OCI-LY7 (cell line): ENCODE data around the gene NSMCE3. TPM values are rescaled to one million over a fixed set of nuclear protein-coding genes. Genes with fewer than 3 reads are reported as not detected.

Experiments used
- BruUV-seq: library from RNA; stranded (reverse); fragments of 400-500 nt; replicated peaks from 2 replicates; lab custom pipeline; 2021; lab: Mats Ljungman, UMichigan
- CTCF ChIA-PET: fragments of 300-600 bp; sonication (Branson Sonifier 250); formaldehyde crosslinking; loops from one replicate; lab custom pipeline; 2022; ENCODE audit warnings: antibody characterized with exemption; ENCODE audit not compliant: unreplicated experiment; lab: Charles Lee
- POLR2A ChIA-PET: fragments of 300-600 bp; sonication (Branson Sonifier 250); formaldehyde crosslinking; loops from one replicate; lab custom pipeline; 2022; ENCODE audit warnings: antibody characterized with exemption; lab: Charles Lee
- DNase-seq: peaks from one replicate; pipeline ENCODE4 v3.0.0-alpha.2; 2015; ENCODE audit warnings: low spot score
- H2AFZ ChIP-seq: fragments of 200-600 bp; sonication (generic), shearing (Covaris generic); 2 replicates; pipeline ENCODE4 v1.6.1; 2014; ENCODE audit warnings: mild to moderate bottlenecking, antibody characterized with exemption, low read length, moderate library complexity
- H3K27ac ChIP-seq: fragments of 200-600 bp; sonication (generic); 2 replicates; pipeline ENCODE4 v1.5.1; 2014; ENCODE audit warnings: mixed run types, low read depth, mild to moderate bottlenecking, moderate library complexity, low read length, inconsistent platforms; ENCODE audit not compliant: poor library complexity, severe bottlenecking
- H3K36me3 ChIP-seq: fragments of 200-600 bp; sonication (generic); 2 replicates; pipeline ENCODE4 v1.6.1; 2014; ENCODE audit warnings: mild to moderate bottlenecking, antibody characterized with exemption, low read length, moderate library complexity, mixed read lengths; ENCODE audit not compliant: insufficient read depth
- H3K4me1 ChIP-seq: fragments of 200-600 bp; sonication (generic); 2 replicates; pipeline ENCODE4 v1.5.1; 2014; ENCODE audit warnings: mild to moderate bottlenecking, low read length; ENCODE audit not compliant: insufficient read depth, poor library complexity, severe bottlenecking
- H3K4me2 ChIP-seq: fragments of 200-600 bp; sonication (generic); 2 replicates; pipeline ENCODE4 v1.6.1; 2014; ENCODE audit warnings: mild to moderate bottlenecking, low read length
- H3K4me3 ChIP-seq: fragments of 200-600 bp; sonication (generic); 2 replicates; pipeline ENCODE4 v1.5.1; 2014; ENCODE audit warnings: mild to moderate bottlenecking, low read depth, low read length; ENCODE audit not compliant: poor library complexity, severe bottlenecking
- H3K79me2 ChIP-seq: fragments of 200-600 bp; sonication (generic); 2 replicates; pipeline ENCODE4 v1.6.1; 2016; ENCODE audit warnings: low read depth, mild to moderate bottlenecking, low read length, moderate library complexity, mixed read lengths; ENCODE audit not compliant: insufficient read depth
- H3K9me2 ChIP-seq: fragments of 200-600 bp; sonication (generic); 2 replicates; pipeline ENCODE4 v1.6.1; 2016; ENCODE audit warnings: mild to moderate bottlenecking, low read length, mixed read lengths; ENCODE audit not compliant: insufficient read depth
- H3K9me3 ChIP-seq: fragments of 200-600 bp; sonication (generic); 2 replicates; pipeline ENCODE4 v1.6.1; 2014; ENCODE audit warnings: mild to moderate bottlenecking, mixed run types, low read length, mixed read lengths
- H4K20me1 ChIP-seq: fragments of 200-600 bp; sonication (generic); 2 replicates; pipeline ENCODE4 v1.6.1; 2014; ENCODE audit warnings: mild to moderate bottlenecking, antibody characterized with exemption, low read length, moderate library complexity, mixed read lengths; ENCODE audit not compliant: insufficient read depth
- EZH2phosphoT487 ChIP-seq: fragments of 200-600 bp; sonication (generic); IDR thresholded peaks from 2 replicates; pipeline ENCODE4 v1.6.1; 2018; ENCODE audit warnings: low read depth, borderline replicate concordance, mild to moderate bottlenecking, mixed run types, antibody characterized with exemption, low read length, moderate library complexity, mixed read lengths
- intact Hi-C: fragments of 100-400 bp; cut with micrococcal nuclease; formaldehyde crosslinking; loops from one replicate; pipeline ENCODE4 v1.10.0; 2022; ENCODE audit not compliant: unreplicated experiment
- total RNA-seq, 2 experiments: library from RNA; depleted of rRNA in 1 of 2; stranded (reverse); fragments of >200 nt in 1 of 2; shearing (Covaris generic) in 1 of 2; gene quantifications; 2 replicates each; pipeline ENCODE4 v1.2.3, GENCODE V29; 2014 to 2022
- TF ChIP-seq, protein P1 (sequence below): fragments of 200-600 bp; sonication (generic); conservative IDR thresholded peaks from 2 replicates; pipeline ENCODE4 v1.5.1; 2014; ENCODE audit warnings: mild to moderate bottlenecking, antibody characterized with exemption, low read length, moderate library complexity, mixed read lengths

The NSMCE3 gene
- total RNA-seq, 2 experiments from 2014 or later, result 18.6 to 29.4 TPM

DNA sequence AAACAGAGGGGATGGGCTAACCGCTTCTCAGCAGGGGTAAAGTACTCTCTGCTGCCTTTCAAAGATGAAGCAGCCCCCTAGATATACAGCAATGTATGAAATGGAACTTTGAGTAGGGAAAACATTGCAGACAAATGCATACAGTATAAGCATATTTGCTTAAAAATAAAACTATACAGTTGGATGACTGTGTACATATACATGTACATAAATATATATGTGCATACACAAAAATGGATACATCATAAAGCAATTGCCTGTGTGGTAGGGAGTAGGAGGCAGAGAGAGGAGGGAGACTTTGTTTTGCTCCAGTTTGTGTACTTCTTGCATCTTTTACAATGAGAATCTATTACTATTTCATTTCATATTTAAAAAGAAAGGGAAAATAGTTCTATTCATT, 28.4 kb downstream of the NSMCE3 start:
- Histone ChIP-seq H3K4me3 (no peak overlapping the region), H3K36me3 (no peaks in the 10 kb centered on the region), H3K4me2 (no peak overlapping the region), H4K20me1 (no peaks in the 10 kb centered on the region), H3K79me2 (no peaks in the 10 kb centered on the region), H3K27ac (no peak overlapping the region), H3K9me2 (no peaks in the 10 kb centered on the region), H3K4me1 (no peaks in the 10 kb centered on the region), H3K9me3 (no peaks in the 10 kb centered on the region), H2AFZ (no peak overlapping the region)
- no TSS peak for BruUV-seq
- TF ChIP-seq, protein P1, sequence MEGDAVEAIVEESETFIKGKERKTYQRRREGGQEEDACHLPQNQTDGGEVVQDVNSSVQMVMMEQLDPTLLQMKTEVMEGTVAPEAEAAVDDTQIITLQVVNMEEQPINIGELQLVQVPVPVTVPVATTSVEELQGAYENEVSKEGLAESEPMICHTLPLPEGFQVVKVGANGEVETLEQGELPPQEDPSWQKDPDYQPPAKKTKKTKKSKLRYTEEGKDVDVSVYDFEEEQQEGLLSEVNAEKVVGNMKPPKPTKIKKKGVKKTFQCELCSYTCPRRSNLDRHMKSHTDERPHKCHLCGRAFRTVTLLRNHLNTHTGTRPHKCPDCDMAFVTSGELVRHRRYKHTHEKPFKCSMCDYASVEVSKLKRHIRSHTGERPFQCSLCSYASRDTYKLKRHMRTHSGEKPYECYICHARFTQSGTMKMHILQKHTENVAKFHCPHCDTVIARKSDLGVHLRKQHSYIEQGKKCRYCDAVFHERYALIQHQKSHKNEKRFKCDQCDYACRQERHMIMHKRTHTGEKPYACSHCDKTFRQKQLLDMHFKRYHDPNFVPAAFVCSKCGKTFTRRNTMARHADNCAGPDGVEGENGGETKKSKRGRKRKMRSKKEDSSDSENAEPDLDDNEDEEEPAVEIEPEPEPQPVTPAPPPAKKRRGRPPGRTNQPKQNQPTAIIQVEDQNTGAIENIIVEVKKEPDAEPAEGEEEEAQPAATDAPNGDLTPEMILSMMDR, result no peak
- no peak for TF ChIP-seq EZH2phosphoT487
- DNase-seq, result no peak
- ChIA-PET CTCF (no interaction called here), POLR2A (no interaction called here)
- intact Hi-C loops, result no loop called here

DNA sequence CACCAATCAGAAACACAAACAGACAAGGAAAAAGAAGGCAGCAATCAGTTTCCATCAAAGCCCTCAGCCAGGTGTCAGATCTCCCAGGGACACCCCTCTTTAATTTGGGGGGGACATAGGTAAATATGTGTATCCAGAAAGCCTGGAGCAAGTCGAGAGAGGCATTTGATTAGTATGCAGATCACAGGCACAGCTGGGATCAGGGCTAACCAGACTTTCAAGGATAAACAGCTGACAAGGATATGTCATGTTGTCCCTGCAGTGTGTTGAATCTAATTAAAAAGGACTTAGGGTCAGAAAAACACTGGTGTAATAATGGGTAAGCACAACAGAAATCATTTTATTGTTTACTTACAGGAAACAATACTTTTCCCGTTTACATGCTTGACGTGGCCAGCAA, 30.2 kb downstream of the NSMCE3 start:
- Histone ChIP-seq H3K4me1 (no peaks in the 10 kb centered on the region), H3K36me3 (no peaks in the 10 kb centered on the region), H2AFZ (no peak overlapping the region), H3K9me2 (no peaks in the 10 kb centered on the region), H4K20me1 (no peaks in the 10 kb centered on the region), H3K9me3 (no peaks in the 10 kb centered on the region), H3K4me3 (no peak overlapping the region), H3K79me2 (no peaks in the 10 kb centered on the region), H3K4me2 (no peak overlapping the region), H3K27ac (no peak overlapping the region)
- ChIA-PET POLR2A (no interaction called here), CTCF (no interaction called here)
- TF ChIP-seq, protein P1, result no peak
- TF ChIP-seq EZH2phosphoT487, result no peak
- intact Hi-C loops, result no loop called here
- no TSS peak for BruUV-seq
- no peak for DNase-seq

DNA sequence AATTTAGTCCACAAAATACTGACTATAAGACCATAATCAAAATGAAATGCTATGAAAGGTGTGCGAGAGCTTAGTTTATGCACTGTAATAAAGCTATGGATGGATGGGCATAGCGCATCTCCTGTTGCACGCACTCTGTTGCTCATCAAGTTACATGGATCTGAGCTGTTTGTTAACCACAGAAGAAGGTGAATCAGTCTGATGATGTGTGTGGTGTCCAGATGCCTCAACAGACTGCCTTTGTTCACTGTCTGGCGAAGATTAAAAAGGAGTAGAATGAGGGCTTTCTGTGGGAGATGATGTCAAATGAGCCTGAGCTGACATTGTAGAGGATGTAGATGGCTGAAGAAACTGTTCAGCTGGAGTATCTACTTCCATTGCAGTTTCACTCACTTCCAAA, 36.1 kb downstream of the NSMCE3 start:
- CTCF ChIA-PET, result no interaction called here
- intact Hi-C loops, result no loop called here
- no TSS peak for BruUV-seq
- Histone ChIP-seq H2AFZ (no peak overlapping the region), H4K20me1 (no peaks in the 10 kb centered on the region), H3K4me1 (no peaks in the 10 kb centered on the region), H3K4me2 (no peak overlapping the region), H3K9me2 (no peaks in the 10 kb centered on the region), H3K9me3 (no peaks in the 10 kb centered on the region), H3K27ac (no peak overlapping the region), H3K79me2 (no peaks in the 10 kb centered on the region), H3K4me3 (no peak overlapping the region), H3K36me3 (no peaks in the 10 kb centered on the region)
- no peak for DNase-seq
- POLR2A ChIA-PET, result no interaction called here
- TF ChIP-seq EZH2phosphoT487, result no peak
- TF ChIP-seq, protein P1, result no peak
